Lung (tissue), 12 donors: ENCODE data around the gene DENND1A. TPM values are rescaled to one million over a fixed set of nuclear protein-coding genes. Genes with fewer than 3 reads are reported as not detected.

Experiments used
- ATAC-seq: fragments of 200-7000 bp; cut with Tn5 transposase; one replicate; pipeline ENCODE4 v1.9.1; 2020; ENCODE audit warnings: moderate number of reproducible peaks; ENCODE audit not compliant: insufficient read depth, low FRiP score
- DNase-seq, 3 donors: peaks; one replicate each; pipeline ENCODE4 v3.0.0-alpha.2; 2013 to 2017
- H3K27ac ChIP-seq, 2 donors: one replicate each; pipeline ENCODE4 v1.5.1; 2013; ENCODE audit warnings: mild to moderate bottlenecking in 2 of 2, moderate library complexity in 2 of 2, control low read depth in 1 of 2, inconsistent platforms in 1 of 2, low read depth in 1 of 2, low read length in 1 of 2
- H3K27me3 ChIP-seq, 3 donors: one replicate each; pipeline ENCODE4 v1.5.1; 2013; ENCODE audit warnings: low read length in 2 of 3; ENCODE audit not compliant: control insufficient read depth in 3 of 3, insufficient read depth in 3 of 3
- H3K36me3 ChIP-seq, 4 donors: one replicate each; pipeline ENCODE4 v1.5.1; 2013; ENCODE audit warnings: low read length in 4 of 4, mild to moderate bottlenecking in 1 of 4, moderate library complexity in 1 of 4; ENCODE audit not compliant: control insufficient read depth in 4 of 4, insufficient read depth in 4 of 4
- H3K4me1 ChIP-seq, 5 donors: one replicate each; pipeline ENCODE4 v1.5.1; 2013; ENCODE audit warnings: low read length in 5 of 5, mild to moderate bottlenecking in 2 of 5, moderate library complexity in 1 of 5; ENCODE audit not compliant: control insufficient read depth in 5 of 5, insufficient read depth in 5 of 5
- H3K4me3 ChIP-seq: one replicate; pipeline ENCODE4 v1.5.1; 2013; ENCODE audit warnings: mild to moderate bottlenecking, control low read depth, moderate library complexity
- H3K9ac ChIP-seq, 2 donors: one replicate each; pipeline ENCODE4 v1.5.1; 2013; ENCODE audit warnings: low read length in 2 of 2, control low read depth in 1 of 2; ENCODE audit not compliant: insufficient read depth in 1 of 2
- H3K9me3 ChIP-seq, 4 donors: one replicate each; pipeline ENCODE4 v1.5.1; 2013; ENCODE audit warnings: low read length in 3 of 4, mild to moderate bottlenecking in 1 of 4, moderate library complexity in 1 of 4; ENCODE audit not compliant: control insufficient read depth in 4 of 4, insufficient read depth in 3 of 4
- WGBS, 2 donors: extraction: QIAGEN DNeasy Blood & Tissue Kit; methylation state at CpG; one replicate each; pipeline ENCODE4 v1.1.7; 2013; 5-methylcytosine and 5-hydroxymethylcytosine counted together
- polyA plus RNA-seq, 2 donors: library from polyadenylated mRNA; stranded (reverse); fragments of 200-250 nt; gene quantifications; one replicate each; pipeline ENCODE4 v1.2.1, GENCODE V29; 2013
- total RNA-seq, 2 donors: library from RNA; depleted of rRNA in 1 of 2; stranded (reverse); fragments of >200 nt in 1 of 2; gene quantifications; one replicate each; pipeline ENCODE4 v1.2.1, GENCODE V29; 2014 to 2021
- TF ChIP-seq, protein P1 (sequence below): IDR thresholded peaks from 2 replicates; pipeline ENCODE4 v1.5.1; 2012; ENCODE audit warnings: mild to moderate bottlenecking; ENCODE audit errors: control extremely low read depth, extremely low read depth
- donor health status: control.
- donor health status: control.
- donor health status: Bipolar disorder and iron deficiency.
- donor health status: healthy.
- donor health status: DM: yes; HTN: yes; CAD: no.

Gene DENND1A
- total and polyA plus RNA-seq, 4 donors: 5.7 to 29.8 (median 14.5) TPM

- ATAC-seq (no peak), DNase-seq (no peak)
- no peak overlapping the region for H3K9ac ChIP-seq
- no peak overlapping the region for H3K27ac ChIP-seq
- no peak overlapping the region for H3K4me3 ChIP-seq
- WGBS, 2 donors: 91 to 96% methylated on average over 11 of the region's 11 CpGs
- no peaks in the 10 kb centered on the region for H3K36me3 ChIP-seq
- no peaks in the 10 kb centered on the region for H3K27me3 ChIP-seq
- TF ChIP-seq, protein P1, sequence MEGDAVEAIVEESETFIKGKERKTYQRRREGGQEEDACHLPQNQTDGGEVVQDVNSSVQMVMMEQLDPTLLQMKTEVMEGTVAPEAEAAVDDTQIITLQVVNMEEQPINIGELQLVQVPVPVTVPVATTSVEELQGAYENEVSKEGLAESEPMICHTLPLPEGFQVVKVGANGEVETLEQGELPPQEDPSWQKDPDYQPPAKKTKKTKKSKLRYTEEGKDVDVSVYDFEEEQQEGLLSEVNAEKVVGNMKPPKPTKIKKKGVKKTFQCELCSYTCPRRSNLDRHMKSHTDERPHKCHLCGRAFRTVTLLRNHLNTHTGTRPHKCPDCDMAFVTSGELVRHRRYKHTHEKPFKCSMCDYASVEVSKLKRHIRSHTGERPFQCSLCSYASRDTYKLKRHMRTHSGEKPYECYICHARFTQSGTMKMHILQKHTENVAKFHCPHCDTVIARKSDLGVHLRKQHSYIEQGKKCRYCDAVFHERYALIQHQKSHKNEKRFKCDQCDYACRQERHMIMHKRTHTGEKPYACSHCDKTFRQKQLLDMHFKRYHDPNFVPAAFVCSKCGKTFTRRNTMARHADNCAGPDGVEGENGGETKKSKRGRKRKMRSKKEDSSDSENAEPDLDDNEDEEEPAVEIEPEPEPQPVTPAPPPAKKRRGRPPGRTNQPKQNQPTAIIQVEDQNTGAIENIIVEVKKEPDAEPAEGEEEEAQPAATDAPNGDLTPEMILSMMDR: no peak
- peaks cover 0 to 6% (median 0%) of the 10 kb centered on the region in 5 donors for H3K4me1 ChIP-seq
- no peaks in the 10 kb centered on the region for H3K9me3 ChIP-seq
Measured at GRCh38 chr9:123614306-123615263, 315.3 kb downstream of the DENND1A start.

DNA sequence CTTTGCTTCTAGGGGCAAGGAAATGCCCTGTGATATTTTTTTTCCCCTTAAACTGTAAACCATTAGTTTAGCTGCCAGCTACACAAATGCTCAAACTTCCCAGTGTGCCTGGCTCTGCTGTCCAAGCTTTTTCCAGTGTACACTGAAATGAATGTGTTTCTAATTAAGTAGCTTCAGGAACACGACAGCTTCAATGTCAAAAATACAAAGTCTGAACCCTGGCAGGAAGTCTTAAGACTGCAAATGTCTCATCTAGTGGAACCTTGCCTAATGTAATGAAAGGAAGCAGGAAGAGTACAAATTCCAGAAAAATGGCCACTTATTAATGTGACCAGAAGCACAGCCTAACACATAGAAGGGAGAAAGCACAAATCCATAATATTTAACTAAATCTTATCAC, 318.7 kb downstream of the DENND1A start:
- peaks cover 0 to 3% (median 0%) of the 10 kb centered on the region in 3 donors for H3K27me3 ChIP-seq
- no peak overlapping the region for H3K4me3 ChIP-seq
- TF ChIP-seq, protein P1: no peak
- ATAC-seq: no peak
- H3K4me1 ChIP-seq: peaks cover 0 to 6% (median 0%) of the 10 kb centered on the region in 5 donors
- H3K9me3 ChIP-seq: no peaks in the 10 kb centered on the region
- H3K9ac ChIP-seq: no peak overlapping the region
- H3K27ac ChIP-seq: no peak overlapping the region
- 61 to 66% methylated on average over 1 of the region's 1 CpG for WGBS, 2 donors
- peak in 1 of 3 donors; percentile 15 for DNase-seq
- no peaks in the 10 kb centered on the region for H3K36me3 ChIP-seq

DNA sequence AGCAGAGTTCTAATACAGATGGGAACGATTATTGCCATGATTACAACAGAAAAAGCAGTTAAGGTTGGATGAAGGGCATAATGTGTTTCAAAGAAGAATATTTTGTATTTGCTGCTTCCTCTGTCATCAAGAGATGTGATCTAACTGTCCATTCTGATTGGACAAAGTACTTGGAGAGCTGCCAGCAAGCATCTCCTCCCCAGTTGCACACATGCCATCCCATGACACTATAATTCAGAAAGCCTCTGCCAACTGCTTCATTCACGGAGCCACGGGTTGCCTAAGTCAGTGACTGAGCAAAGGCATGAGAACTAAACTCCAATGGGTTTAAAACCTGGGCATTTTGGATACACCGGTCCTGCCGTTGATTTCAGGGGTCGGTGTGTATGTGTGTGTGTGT, 320.1 kb downstream of the DENND1A start:
- Histone ChIP-seq H3K27ac (no peak overlapping the region), H3K9me3 (no peaks in the 10 kb centered on the region), H3K27me3 (peaks cover 0 to 5% (median 0%) of the 10 kb centered on the region in 3 donors), H3K9ac (no peak overlapping the region), H3K36me3 (no peaks in the 10 kb centered on the region), H3K4me1 (peaks cover 0 to 6% (median 0%) of the 10 kb centered on the region in 5 donors), H3K4me3 (no peak overlapping the region)
- ATAC-seq: no peak
- WGBS, 2 donors: 96% methylated on average over 6 of the region's 6 CpGs
- TF ChIP-seq, protein P1: no peak
- DNase-seq: no peak
